HCT116 (cell line): Measurements from ENCODE around the gene ITGA7. TPM values are rescaled to one million over a fixed set of nuclear protein-coding genes. Genes with fewer than 3 reads are reported as not detected.

Experiments used
- ATAC-seq: fragments of 200-7000 bp; cut with Tn5 transposase; 2 replicates; pipeline ENCODE4 v1.9.1; 2020; ENCODE audit warnings: mild to moderate bottlenecking, moderate library complexity
- BruUV-seq: library from RNA; stranded (reverse); fragments of 400-500 nt; replicated peaks from 2 replicates; lab custom pipeline; 2021; lab: Mats Ljungman, UMichigan
- CTCF ChIA-PET: fragments of 300-600 bp; sonication (Branson Sonifier 250); formaldehyde crosslinking; loops from one replicate; lab custom pipeline; 2021; ENCODE audit warnings: antibody characterized with exemption; lab: Charles Lee
- POLR2A ChIA-PET: fragments of 300-600, 350-600 bp; sonication (Branson Sonifier 250); formaldehyde crosslinking; loops from one replicate; lab custom pipeline; 2021; ENCODE audit warnings: antibody characterized with exemption; lab: Charles Lee
- RAD21 ChIA-PET, 2 experiments: fragments of 300-600 bp; sonication (Branson Sonifier 250); formaldehyde crosslinking; loops; one replicate each; lab custom pipeline; 2023; ENCODE audit warnings: low total read pairs in 2 of 2; ENCODE audit not compliant: uncharacterized antibody in 2 of 2, unreplicated experiment in 2 of 2, low non-redundant PET in 1 of 2; lab: Charles Lee
- DNase-seq: peaks from one replicate; pipeline ENCODE4 v3.0.0-alpha.2; 2010; ENCODE audit warnings: low read depth, low spot score
- H2AFZ ChIP-seq: fragments of 200-600 bp; shearing (Covaris generic), sonication (generic); 2 replicates; pipeline ENCODE4 v1.6.1; 2017; ENCODE audit warnings: low read depth, mixed run types, mixed read lengths, antibody characterized with exemption, low read length; ENCODE audit not compliant: poor library complexity, severe bottlenecking
- H3K27ac ChIP-seq: 2 replicates; pipeline ENCODE4 v1.5.1; 2012; ENCODE audit warnings: low read depth, low read length
- H3K27me3 ChIP-seq: fragments of 200-600 bp; sonication (generic); 2 replicates; pipeline ENCODE4 v1.6.1; 2016; ENCODE audit warnings: mixed run types, low read length, mixed read lengths; ENCODE audit not compliant: insufficient read depth
- H3K36me3 ChIP-seq, 2 experiments: fragments of 200-500 bp in 1 of 2; fragments of 200-600 bp in 1 of 2; sonication (Bioruptor generic) in 1 of 2; sonication (generic) in 1 of 2; 2 replicates each; pipeline versions ENCODE4 v1.5.1 to v1.6.1; 2014 to 2016; ENCODE audit warnings: low read length in 2 of 2, inconsistent platforms in 1 of 2, mixed read lengths in 1 of 2, mixed run types in 1 of 2; ENCODE audit not compliant: insufficient read depth in 2 of 2, control insufficient read depth in 1 of 2
- H3K4me1 ChIP-seq, 2 experiments: fragments of 200-600 bp in 1 of 2; sonication (generic) in 1 of 2; 2 replicates each; pipeline versions ENCODE4 v1.5.1 to v1.6.1; 2012 to 2017; ENCODE audit warnings: low read length in 2 of 2, inconsistent platforms in 1 of 2, mild to moderate bottlenecking in 1 of 2, mixed read lengths in 1 of 2, mixed run types in 1 of 2, moderate library complexity in 1 of 2; ENCODE audit not compliant: insufficient read depth in 2 of 2, control insufficient read depth in 1 of 2
- H3K4me2 ChIP-seq: fragments of 200-600 bp; sonication (generic); 2 replicates; pipeline ENCODE4 v1.6.1; 2017; ENCODE audit warnings: mixed run types, low read length, mixed read lengths
- H3K4me3 ChIP-seq, 2 experiments: fragments of 200-600 bp in 1 of 2; sonication (generic) in 1 of 2; replicated peaks in 1 of 2; 2 replicates each; pipeline ENCODE4 v1.5.1; 2011 to 2016; ENCODE audit warnings: low read length in 2 of 2, control low read depth in 1 of 2, low read depth in 1 of 2, mild to moderate bottlenecking in 1 of 2, mixed read lengths in 1 of 2, mixed run types in 1 of 2
- H3K79me2 ChIP-seq: fragments of 200-600 bp; sonication (generic); 2 replicates; pipeline ENCODE4 v1.6.1; 2017; ENCODE audit warnings: mild to moderate bottlenecking, mixed run types, low read length, moderate library complexity, mixed read lengths; ENCODE audit not compliant: insufficient read depth
- H3K9ac ChIP-seq: fragments of 200-600 bp; sonication (generic); 2 replicates; pipeline ENCODE4 v1.6.1; 2016; ENCODE audit warnings: low read length, mixed read lengths
- H3K9me2 ChIP-seq: fragments of 200-600 bp; sonication (generic), shearing (Covaris generic); 2 replicates; pipeline ENCODE4 v1.6.1; 2017; ENCODE audit warnings: mixed run types, mild to moderate bottlenecking, moderate library complexity; ENCODE audit not compliant: insufficient read depth
- H3K9me3 ChIP-seq, 2 experiments: fragments of 200-500 bp in 1 of 2; fragments of 200-600 bp in 1 of 2; sonication (Bioruptor generic) in 1 of 2; sonication (generic) in 1 of 2; 2 replicates each; pipeline ENCODE4 v1.6.1; 2014 to 2017; ENCODE audit warnings: low read length in 2 of 2, mixed read lengths in 2 of 2, inconsistent platforms in 1 of 2, low read depth in 1 of 2, mild to moderate bottlenecking in 1 of 2, mixed run types in 1 of 2, moderate library complexity in 1 of 2; ENCODE audit not compliant: control insufficient read depth in 1 of 2, insufficient read depth in 1 of 2
- H4K20me1 ChIP-seq: fragments of 200-600 bp; sonication (generic), shearing (Covaris generic); 2 replicates; pipeline ENCODE4 v1.6.1; 2017; ENCODE audit warnings: mixed run types, mild to moderate bottlenecking, moderate library complexity; ENCODE audit not compliant: insufficient read depth
- CEBPB ChIP-seq: IDR thresholded peaks from 2 replicates; pipeline ENCODE4 v1.6.1; 2012; ENCODE audit warnings: low read depth
- EGR1 ChIP-seq: IDR thresholded peaks from 2 replicates; pipeline ENCODE4 v1.6.1; 2012; ENCODE audit warnings: low read depth
- EZH2 ChIP-seq: fragments of 200-600 bp; sonication (generic); IDR thresholded peaks from 2 replicates; pipeline ENCODE4 v1.6.1; 2017; ENCODE audit warnings: antibody characterized with exemption, mixed run types
- EZH2phosphoT487 ChIP-seq: fragments of 200-600 bp; IDR thresholded peaks from 2 replicates; pipeline ENCODE4 v1.6.1; 2018; ENCODE audit warnings: antibody characterized with exemption, borderline replicate concordance
- FOSL1 ChIP-seq: IDR thresholded peaks from 2 replicates; pipeline ENCODE4 v1.6.1; 2012; ENCODE audit warnings: low read depth
- POLR2A ChIP-seq: IDR thresholded peaks from 2 replicates; pipeline ENCODE4 v1.7.0; 2011; ENCODE audit warnings: borderline replicate concordance; ENCODE audit not compliant: insufficient read depth, insufficient read length; ENCODE audit errors: extremely low read depth
- POLR2AphosphoS5 ChIP-seq: IDR thresholded peaks from 2 replicates; pipeline ENCODE4 v1.6.1; 2011; ENCODE audit warnings: mild to moderate bottlenecking, low read depth, low read length, moderate library complexity
- RAD21 ChIP-seq: IDR thresholded peaks from 2 replicates; pipeline ENCODE4 v1.6.1; 2012; ENCODE audit warnings: low read depth, mild to moderate bottlenecking
- ZNF274 ChIP-seq: fragments of 200-500 bp; sonication (Bioruptor generic); IDR thresholded peaks from 2 replicates; pipeline ENCODE4 v1.6.1; 2014; ENCODE audit warnings: mild to moderate bottlenecking, low read depth, low read length, inconsistent platforms
- intact Hi-C: fragments of 100-400 bp; cut with micrococcal nuclease; formaldehyde crosslinking; loops from 2 replicates; pipeline ENCODE4 v1.10.0; 2022
- total RNA-seq: library from RNA; stranded (reverse); gene quantifications from one replicate; pipeline ENCODE4 v1.2.1, GENCODE V29; 2021; ENCODE audit not compliant: unreplicated experiment
- TF ChIP-seq, protein P1 (sequence below): IDR thresholded peaks from 2 replicates; pipeline ENCODE4 v1.6.1; 2012
- TF ChIP-seq, protein P2 (sequence below): IDR thresholded peaks from 2 replicates; pipeline ENCODE4 v1.6.1; 2012
- TF ChIP-seq, protein P3 (sequence below), 3 experiments: fragments of 200-600 bp in 1 of 3; sonication (generic) in 1 of 3; IDR thresholded peaks in 2 of 3; conservative IDR thresholded peaks in 1 of 3; 2 replicates each; pipeline ENCODE4 v1.5.1; 2012 to 2017; ENCODE audit warnings: low read depth in 2 of 3, low read length in 2 of 3, antibody characterized with exemption in 1 of 3, borderline replicate concordance in 1 of 3, control low read depth in 1 of 3, mild to moderate bottlenecking in 1 of 3, mixed read lengths in 1 of 3, mixed run types in 1 of 3, moderate library complexity in 1 of 3; ENCODE audit not compliant: insufficient read depth in 1 of 3

ITGA7 gene
- total RNA-seq, 1 experiment from 2014 or later: 17.8 TPM

DNA sequence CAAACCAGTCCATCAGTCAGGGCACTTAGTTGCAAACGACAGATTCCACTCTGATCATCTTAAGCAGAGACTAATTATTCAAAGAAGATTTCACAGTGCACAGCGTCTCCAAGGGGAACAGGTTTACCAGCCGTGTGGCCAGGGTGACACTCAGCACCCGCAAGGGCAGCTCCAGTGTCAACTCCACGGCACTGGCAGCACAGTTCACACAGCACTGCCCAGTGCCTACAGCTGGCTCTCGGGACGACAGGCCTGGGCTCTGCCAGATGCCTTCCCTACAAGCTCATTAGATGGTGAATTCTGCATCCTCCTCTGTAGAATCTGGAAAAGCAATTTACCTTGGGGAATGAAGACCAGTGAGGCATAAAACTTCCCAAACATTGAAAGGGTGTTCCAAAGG is 66.1 kb downstream of the ITGA7 start:
- Histone ChIP-seq H3K4me1 (peaks cover 0 to 12% of the 10 kb centered on the region in 2 experiments; a peak in 2 of 4 replicates), H3K9me3 (no peaks in the 10 kb centered on the region), H3K36me3 (no peaks in the 10 kb centered on the region), H3K4me2 (no peak overlapping the region), H3K79me2 (no peaks in the 10 kb centered on the region), H3K9ac (no peak overlapping the region), H3K9me2 (no peaks in the 10 kb centered on the region), H3K4me3 (no peak overlapping the region), H4K20me1 (no peaks in the 10 kb centered on the region), H3K27me3 (peaks cover 13% of the 10 kb centered on the region; the same call in 1 of the 2 replicates), H3K27ac (no peak overlapping the region), H2AFZ (no peak overlapping the region)
- no peak for TF ChIP-seq RAD21
- no peak for TF ChIP-seq CEBPB
- RAD21 ChIA-PET: no interaction called here
- no peak for DNase-seq
- CTCF ChIA-PET: no interaction called here
- no peak for ATAC-seq
- POLR2A ChIA-PET: no interaction called here
- BruUV-seq: no TSS peak
- intact Hi-C loops: no loop called here

DNA sequence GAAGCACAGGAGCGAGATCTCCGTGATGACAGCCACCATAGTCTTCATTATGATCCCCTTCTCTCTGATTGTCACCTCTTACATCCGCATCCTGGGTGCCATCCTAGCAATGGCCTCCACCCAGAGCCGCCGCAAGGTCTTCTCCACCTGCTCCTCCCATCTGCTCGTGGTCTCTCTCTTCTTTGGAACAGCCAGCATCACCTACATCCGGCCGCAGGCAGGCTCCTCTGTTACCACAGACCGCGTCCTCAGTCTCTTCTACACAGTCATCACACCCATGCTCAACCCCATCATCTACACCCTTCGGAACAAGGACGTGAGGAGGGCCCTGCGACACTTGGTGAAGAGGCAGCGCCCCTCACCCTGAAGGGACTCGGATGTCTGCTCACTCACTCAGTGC is 70.2 kb downstream of the ITGA7 start:
- Histone ChIP-seq H2AFZ (no peak overlapping the region), H3K27me3 (peaks cover 13% of the 10 kb centered on the region; the same call in 1 of the 2 replicates), H3K4me2 (no peak overlapping the region), H3K36me3 (no peaks in the 10 kb centered on the region), H3K9me3 (no peaks in the 10 kb centered on the region), H3K27ac (no peak overlapping the region), H3K9me2 (no peaks in the 10 kb centered on the region), H3K79me2 (no peaks in the 10 kb centered on the region), H3K4me3 (no peak overlapping the region), H3K4me1 (no peaks in the 10 kb centered on the region), H3K9ac (no peak overlapping the region), H4K20me1 (no peaks in the 10 kb centered on the region)
- POLR2A ChIA-PET: no interaction called here
- intact Hi-C loops: no loop called here
- TF ChIP-seq POLR2A (no peak), POLR2AphosphoS5 (no peak), EZH2phosphoT487 (no peak), EZH2 (no peak), RAD21 (no peak), FOSL1 (no peak), EGR1 (no peak), ZNF274 (no peak)
- TF ChIP-seq, protein P1, sequence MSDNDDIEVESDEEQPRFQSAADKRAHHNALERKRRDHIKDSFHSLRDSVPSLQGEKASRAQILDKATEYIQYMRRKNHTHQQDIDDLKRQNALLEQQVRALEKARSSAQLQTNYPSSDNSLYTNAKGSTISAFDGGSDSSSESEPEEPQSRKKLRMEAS: no peak
- TF ChIP-seq, protein P2, sequence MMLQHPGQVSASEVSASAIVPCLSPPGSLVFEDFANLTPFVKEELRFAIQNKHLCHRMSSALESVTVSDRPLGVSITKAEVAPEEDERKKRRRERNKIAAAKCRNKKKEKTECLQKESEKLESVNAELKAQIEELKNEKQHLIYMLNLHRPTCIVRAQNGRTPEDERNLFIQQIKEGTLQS: no peak
- TF ChIP-seq, protein P3, sequence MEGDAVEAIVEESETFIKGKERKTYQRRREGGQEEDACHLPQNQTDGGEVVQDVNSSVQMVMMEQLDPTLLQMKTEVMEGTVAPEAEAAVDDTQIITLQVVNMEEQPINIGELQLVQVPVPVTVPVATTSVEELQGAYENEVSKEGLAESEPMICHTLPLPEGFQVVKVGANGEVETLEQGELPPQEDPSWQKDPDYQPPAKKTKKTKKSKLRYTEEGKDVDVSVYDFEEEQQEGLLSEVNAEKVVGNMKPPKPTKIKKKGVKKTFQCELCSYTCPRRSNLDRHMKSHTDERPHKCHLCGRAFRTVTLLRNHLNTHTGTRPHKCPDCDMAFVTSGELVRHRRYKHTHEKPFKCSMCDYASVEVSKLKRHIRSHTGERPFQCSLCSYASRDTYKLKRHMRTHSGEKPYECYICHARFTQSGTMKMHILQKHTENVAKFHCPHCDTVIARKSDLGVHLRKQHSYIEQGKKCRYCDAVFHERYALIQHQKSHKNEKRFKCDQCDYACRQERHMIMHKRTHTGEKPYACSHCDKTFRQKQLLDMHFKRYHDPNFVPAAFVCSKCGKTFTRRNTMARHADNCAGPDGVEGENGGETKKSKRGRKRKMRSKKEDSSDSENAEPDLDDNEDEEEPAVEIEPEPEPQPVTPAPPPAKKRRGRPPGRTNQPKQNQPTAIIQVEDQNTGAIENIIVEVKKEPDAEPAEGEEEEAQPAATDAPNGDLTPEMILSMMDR (IDR thresholded peaks at IDR 0.05 in 2 of 3, conservative IDR thresholded peaks at IDR 0.05 in 1 of 3; ENCODE audit: borderline replicate concordance in 1 of 3, insufficient read depth in 1 of 3, low read depth in 2 of 3, low read length in 2 of 3): no peak
- BruUV-seq: no TSS peak
- RAD21 ChIA-PET: no interaction called here
- DNase-seq (no peak), ATAC-seq (no peak)
- CTCF ChIA-PET: interaction anchor here (1.3 kb wide), 1 partner anchor 19 kb away, joined by 6 read pairs; no protein-coding TSS in a partner anchor
